Measurements from ENCODE around the gene PCDH17. TPM values are rescaled to one million over a fixed set of nuclear protein-coding genes. Genes with fewer than 3 reads are reported as not detected.

The PCDH17 gene
- total and polyA plus RNA-seq, 2 of the 8 experiments (the other 6 are each of a cell fraction or from before 2014, with no cell fraction given), result 0.20 to 0.60 TPM

GRCh38 chr13:57633141-57633949 lies 1.8 kb downstream of the PCDH17 start (continued):
- TF ChIP-seq MAX (IDR thresholded peaks at IDR 0.05) (peak; percentile 65), RFX5 (IDR thresholded peaks at IDR 0.05; ENCODE audit: borderline replicate concordance, low read depth, low read length) (no peak), ZNF274 (IDR thresholded peaks at IDR 0.05; ENCODE audit: borderline replicate concordance, extremely low read depth, low read length) (no peak)

All from H1 (cell line).